Activated CD8-positive, alpha-beta memory T cell treated with anti-CD3 and anti-CD28 coated beads, Interleukin-2, amount 50 U/mL, for 1 hour (primary cell): ENCODE measurements around the gene FOXE1.

Source experiments
- DNase-seq: peaks from one replicate; pipeline ENCODE4 v3.0.0-alpha.2; 2020; ENCODE audit errors: extremely low read depth

Gene FOXE1

DNA sequence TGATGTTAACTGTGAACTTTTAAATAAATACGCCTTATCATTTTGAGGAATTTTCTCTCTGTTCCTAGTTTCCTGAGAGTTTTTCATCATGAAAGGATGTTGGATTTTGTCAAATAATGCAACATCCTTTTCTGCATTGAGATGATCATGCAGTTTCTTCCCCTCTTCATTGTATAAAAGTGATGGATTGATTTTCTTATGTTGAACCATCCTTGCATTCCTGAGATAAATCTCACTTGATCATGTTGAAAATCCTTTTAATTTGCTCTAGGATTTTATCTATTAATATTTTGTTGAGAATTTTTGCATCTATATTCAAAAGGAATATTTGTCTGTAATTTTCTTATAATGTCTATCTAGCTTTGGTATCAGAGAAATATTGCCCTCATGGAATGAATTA, 13.3 kb downstream of the FOXE1 start:
- no peak for DNase-seq

DNA sequence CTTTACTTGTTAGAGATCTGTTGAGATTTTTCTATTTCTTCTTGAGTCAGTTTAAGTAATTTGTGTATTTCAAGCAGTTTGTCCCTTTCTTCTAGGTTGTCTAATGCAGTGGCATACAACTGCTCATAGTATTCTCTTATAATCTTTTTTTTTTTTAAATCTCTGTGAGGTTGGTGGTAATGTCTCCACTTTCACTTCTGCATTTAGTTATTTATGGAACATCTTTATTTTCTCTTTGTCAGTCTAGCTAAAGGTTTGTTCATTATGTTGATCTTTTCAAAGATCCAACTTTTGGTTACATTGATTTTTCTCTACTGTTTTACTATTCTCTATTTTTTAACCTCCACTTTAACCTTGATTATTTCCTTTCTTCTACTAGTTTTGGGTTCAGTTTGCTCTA, 13.8 kb downstream of the FOXE1 start:
- DNase-seq: no peak

DNA sequence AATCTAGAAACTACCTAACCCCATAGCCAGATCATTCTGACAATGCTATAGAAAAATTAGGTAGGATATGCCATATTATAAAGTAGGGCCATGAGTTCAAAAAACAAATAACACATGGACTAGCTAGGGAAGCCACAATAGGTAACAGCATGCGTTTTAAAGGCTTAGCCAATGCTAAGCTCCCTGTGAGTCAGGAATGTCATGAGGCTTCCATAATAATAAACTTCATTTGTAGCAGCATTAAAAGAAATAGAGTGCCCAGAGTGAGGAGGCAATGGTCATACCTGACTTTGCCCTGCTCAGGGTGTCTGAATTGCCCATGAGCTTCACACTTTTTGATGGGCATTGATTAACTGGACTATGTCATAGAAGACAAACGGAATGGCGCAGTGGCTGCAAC, 15.8 kb downstream of the FOXE1 start:
- no peak for DNase-seq

DNA sequence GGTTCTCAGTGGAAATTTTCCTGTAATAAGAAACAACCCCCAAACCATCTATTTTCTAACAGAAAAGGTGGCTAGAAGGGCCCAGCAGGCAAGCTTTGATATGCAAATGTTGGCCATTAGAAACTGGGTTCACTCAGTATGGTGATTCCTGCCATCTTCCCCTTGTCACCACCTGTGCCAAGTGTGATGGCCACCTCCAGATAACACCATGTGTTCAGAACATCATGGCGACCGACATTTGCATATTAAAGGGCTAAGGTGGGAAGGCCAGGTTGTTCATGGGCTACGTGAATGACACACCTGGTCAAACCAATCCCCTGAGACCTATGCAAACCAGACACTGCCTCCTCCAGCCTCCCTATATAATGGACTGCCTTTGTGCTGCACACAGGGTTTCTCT, 20.4 kb downstream of the FOXE1 start:
- DNase-seq: no peak

DNA sequence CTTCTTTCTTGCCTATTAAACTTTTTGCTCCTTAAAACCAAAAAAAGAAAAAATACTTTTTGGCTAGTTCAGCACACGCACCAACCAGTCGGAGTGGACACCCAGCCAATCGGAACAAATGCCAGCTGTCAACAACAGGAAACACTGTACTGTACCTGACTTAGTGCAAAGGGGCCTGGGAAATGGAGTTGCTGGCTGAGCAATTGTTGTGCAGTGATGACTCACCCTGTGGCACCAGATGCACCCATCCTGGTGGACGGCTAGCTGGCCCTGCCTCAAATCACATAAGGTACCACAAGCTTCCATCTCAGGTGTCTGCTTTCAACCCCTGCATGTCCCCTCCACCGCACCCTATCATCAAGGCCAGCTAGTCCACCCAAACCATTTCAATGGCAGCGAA, 20.9 kb downstream of the FOXE1 start:
- no peak for DNase-seq

DNA sequence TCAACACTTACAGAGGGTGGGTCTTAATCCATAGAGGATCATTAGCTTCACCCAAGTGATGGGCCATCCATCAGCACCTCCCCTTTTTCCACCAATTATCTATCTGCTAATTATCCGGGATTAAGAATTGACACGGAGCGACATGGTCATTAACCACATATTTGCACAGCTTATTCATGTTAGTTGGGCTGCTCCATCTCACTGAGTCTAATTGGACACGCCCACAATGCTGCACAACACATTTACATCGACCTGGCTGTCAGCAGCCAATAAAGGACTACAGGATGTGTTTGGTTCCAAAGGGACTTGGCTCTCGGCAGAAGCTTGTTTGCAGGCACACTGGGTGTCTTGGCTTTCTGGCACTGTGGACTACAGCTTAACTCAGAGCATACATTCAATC, 21.6 kb downstream of the FOXE1 start:
- no peak for DNase-seq

DNA sequence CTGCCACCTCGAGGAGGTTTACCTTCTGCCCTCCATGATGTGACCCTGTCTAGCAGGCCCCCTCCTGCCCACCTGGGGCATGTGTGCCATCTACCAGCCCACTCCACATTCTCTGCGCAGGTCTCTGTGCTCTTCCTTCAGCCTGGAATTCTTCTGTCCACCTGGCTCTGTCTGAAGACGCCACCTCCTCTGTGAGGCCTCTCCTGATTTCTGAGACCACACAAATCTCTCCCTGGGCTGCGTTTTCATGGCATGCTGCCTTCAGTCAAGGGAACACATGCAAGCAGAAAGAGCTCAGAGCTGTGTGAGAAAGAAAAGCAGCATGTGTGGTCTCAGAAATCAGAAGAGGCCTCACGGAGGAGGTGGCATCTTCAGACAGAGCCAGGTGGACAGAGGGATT, 22.1 kb downstream of the FOXE1 start:
- no peak for DNase-seq

DNA sequence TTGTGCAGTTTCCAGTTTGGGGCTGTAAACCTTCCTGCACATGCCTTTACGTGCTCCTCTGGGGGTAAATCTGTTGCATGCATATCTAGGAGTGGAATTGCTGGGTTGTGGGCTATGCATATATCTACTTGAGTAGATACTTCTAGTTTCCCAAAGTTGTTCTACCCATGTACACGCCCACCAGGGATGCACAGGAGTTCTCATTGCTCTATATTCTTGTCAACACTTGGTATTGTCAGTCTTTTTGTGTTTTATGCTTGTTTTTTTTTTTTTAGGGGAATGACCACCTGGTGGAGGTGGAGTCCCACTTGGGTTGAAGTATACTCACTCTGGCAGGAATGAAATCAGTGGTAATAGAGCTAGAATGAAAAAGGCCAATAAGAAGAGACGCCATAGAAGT, 23.0 kb downstream of the FOXE1 start:
- no peak for DNase-seq

DNA sequence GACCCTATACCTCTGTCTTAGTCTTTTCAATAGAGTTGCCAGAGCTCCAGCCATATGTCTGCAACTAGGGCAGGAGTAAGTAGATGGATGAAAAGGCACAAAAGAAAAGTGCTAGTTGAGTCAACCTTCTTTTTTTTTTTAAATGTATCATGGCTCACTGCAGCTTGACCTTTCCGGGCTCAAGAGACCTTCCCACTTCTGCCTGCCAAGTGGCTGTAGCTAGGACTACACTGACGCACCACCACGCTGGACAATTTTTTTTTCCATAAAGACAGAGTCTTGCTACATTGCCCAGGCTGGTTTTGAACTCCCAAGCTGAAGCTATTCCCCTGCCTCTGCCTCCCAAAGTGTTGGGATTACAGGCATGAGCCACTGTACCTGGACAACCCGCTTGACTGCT, 27.3 kb downstream of the FOXE1 start:
- no peak for DNase-seq

DNA sequence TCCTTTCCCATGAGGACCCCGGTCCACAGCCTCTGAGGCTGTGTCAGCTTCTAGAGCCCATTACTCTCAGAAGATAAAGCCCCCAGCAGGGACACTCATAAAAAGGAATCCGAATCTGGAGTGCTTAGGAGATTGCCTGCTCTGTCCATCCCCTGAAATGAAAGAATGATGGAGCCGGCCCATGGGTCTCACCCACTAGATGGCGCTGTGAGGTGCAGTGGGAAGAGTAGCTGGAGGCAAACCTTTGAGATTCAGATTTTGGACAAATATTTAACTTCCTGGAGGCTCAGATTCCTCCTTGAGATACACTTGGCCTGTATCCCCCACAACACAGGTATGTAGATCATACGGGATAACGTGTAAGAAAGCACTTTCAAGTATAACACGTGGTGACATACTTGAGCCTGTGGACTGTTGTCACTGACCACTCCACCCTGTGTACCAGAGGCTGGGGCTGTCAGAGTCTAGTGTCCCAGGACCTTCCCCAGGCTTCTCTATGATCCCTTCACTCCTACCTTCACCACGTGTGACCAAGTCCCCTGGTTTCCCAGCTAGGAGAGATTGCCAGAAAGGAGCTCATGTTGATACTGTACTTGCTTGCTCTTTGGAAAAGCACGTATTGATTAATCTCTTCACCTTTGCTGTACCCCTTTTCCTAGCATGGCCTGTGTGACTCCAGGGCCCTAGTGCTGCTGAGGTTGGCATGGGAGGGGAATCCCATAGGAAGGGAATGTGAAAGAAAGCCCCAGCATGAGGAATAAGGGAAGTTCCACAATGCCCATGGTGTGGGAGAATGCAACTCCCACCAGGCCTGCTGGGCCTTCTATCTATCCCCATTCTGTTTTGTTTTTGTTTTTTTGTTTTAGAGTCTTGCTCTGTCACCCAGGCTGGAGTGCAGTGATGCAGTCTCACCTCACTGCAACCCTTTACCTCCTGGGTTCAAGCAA, 37.2 kb downstream of the FOXE1 start:
- no peak for DNase-seq

DNA sequence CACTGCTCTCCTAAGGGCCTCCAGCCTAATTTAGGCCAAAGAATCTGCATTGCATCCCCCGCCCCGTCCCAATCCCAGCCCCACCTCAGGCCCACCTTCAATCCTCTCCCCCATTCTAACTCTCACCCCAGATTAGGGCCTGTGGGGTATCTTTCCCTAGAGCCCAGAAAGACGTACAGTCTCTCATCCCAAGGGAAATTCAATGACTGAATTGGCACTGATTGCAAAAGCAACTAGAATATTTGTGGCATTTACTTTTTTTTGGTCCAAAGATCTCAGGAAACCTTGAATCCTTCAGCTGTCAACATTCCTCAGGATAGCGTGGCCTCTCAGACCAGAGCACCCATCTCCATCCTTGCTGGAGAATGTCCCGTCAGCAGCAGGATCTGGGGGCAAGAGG, 38.7 kb downstream of the FOXE1 start:
- DNase-seq: no peak

DNA sequence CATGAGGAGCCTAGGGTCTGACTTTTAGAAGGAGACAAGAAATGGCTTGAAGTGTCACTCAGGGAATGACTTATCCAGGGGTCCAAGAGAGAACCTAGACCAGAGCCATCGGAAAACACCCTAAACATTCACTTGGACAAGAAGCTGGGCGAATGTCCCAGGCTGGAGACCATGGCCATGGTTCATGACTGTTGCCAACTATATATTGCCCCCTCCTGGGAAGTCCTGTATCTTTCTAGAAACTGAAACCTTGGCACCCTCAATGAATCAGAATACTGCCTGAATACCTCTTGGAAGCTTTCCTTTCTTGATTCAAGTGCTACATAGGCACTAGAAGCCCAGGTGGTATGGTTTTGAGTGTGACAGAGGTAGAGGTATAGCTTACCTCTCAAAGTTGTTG, 39.4 kb downstream of the FOXE1 start:
- DNase-seq: no peak

DNA sequence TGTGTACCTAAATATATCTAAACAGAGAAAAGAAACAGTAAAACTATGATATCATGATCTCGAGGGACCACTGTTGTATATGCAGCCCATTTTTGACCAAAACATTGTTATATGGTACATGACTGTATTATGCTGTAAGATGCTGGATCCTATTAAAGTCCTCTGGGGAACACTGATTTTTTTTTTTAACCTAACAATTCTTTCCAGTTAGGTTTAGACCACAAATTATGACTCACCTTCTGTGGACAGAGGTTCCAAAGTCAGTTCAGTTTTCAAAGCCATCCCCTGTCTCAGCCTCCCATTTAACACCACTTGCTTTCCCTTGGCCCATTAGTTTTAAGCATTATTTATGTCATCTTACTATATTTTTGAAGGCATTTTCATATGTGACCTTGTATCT, 42.2 kb downstream of the FOXE1 start:
- no peak for DNase-seq

DNA sequence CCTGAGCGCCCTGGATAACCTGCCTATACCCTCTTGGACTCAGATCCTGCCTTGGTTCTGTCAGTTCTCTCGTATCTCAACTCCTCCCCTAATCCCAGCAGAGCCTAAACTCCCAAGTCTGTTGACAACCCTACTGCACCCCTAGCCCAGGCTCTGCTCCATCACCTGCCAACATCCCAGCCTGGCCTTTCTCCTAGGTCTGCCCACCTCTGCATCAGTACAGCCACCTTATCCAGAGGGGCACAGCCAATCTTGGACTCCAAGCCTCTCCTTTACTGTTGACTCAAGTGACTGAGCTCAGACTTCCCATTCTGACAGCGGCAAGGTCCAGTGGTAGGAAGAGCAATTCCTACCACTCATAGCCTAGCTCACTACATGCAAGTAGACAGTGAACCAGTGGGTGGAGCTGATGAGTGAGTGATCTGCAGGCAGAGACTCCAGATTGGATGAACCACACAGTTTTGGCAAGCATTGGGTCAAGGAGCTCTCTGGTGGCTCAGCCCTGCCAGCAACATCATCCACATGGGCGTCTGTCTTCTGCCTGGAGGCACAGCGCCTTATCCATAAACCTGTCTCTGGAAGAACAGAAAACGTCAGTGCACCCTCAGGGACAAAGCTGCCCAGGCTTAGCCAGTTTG, 42.8 kb downstream of the FOXE1 start:
- no peak for DNase-seq

DNA sequence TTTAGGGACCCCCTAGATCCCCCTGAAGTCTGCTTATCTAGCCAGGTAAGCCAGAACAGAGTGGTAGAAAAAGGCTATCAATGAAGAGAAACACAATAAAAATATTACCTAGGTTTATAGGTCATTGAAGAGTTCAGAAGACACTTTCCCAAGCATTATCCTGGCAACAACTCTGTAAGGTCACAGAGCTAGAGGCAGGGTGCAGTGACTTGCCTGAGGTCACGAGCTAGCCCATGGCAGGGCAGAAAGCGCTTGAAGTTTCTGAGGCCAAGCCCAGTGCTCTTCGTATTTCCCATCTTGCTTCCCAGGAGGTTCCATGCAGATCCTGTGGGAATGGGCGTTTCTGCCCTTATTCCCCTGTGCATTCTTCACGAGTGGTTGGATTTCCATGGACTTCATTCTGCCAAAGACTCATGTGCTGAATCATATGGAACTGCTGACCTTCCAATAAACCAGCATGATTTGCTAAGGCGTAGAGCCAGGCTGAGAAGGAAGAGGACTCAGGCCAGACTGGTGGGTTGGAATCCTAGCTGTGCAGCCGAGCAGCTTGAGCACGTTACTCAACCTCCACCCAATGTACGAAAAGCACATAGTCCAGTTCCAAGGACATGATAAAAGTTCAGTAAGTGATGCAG, 47.2 kb downstream of the FOXE1 start:
- no peak for DNase-seq

DNA sequence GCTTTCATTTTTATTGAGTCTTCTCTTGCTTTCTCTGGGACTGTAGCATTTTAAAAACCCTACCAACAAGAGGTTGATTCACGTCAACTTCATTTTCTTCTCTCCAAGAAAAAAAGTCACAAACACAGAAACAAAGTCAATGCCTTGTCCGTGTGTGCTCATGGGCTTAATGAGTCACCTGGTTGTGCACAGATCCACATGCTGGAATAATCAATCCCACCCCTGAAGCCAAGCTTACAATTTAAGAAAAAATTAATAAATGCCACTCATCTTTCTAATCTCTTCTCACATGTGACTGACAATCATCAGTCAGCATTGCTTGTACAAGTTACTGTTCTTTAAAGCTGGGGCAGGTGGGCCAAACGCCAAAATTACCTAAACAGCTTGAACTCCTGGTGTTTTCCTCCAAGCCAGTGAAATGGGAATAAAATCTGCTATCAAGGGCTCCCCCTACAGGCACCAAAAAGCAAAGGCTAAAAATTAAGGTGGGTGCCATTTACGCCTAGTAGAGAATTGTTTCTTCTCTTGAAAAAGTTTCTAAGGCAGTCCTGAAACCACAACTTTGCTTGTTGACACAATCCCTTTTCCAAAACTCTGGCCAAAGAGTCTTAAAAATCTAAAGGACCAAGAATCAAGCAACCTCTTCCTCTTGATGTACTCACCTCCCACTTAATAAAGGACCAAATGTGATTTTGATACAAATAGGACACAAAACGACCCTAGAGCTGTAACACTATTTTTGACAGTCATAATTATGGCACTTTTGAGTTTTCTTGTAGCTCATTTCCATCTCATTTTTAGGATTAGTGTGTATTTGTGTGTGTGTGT, 47.9 kb downstream of the FOXE1 start:
- DNase-seq: no peak

DNA sequence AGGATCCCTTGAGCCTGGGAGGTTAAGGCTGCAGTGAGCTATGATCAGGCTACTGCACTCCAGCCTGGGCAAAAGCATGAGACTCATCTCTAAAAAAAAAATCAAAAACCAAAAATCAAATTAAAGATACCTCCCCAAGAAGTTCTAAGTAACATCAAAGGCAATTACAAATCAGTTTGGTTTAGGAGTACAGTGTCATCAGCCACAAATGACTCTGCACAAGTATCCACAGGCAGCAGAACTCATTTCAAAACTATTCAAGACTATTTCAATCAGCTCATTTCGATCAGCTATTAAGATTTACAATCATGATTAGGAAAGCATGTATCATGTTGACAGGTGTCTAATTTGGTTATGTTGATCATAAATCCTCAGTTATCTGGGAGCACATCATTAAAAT, 50.2 kb downstream of the FOXE1 start:
- no peak for DNase-seq

DNA sequence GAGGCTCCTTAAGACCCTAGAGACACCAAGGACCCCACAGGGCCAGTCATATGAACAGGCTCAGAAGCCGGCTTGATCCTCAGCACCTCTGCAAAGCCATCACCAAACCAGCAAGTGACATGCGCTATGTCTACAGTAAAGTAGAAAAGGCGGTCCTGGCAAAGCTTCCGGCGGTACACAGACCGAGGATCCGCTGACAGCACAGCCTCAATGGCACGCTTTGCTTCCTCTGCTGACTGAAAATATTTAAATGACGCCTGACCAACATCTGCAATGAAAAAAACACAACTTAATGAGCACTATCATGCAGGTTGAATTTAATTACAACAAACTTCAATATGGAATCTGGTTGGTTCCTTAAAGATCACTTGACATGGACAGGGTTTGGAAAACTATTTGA, 51.7 kb downstream of the FOXE1 start:
- DNase-seq: no peak

DNA sequence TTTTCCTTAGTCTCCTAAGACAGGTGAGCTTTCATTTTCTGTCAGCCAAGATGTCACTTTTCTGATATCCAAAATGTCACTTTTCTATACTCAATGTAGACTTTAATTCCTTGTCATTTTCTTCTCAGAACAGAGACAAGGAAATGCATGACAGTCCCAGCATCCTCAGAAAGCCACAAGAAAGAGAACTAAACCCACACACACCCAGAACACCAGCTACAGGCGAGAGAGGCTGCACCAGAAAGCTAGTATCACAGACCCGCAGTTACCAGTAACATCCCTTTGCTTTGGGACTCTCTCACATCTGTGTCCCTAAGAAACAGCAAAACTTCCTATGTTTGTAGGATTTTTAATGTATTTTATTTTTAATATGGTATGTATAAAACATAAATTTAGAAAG, 52.2 kb downstream of the FOXE1 start:
- no peak for DNase-seq
